Measurements from ENCODE around the gene HEBP2.
"Not testable (repeated sequence)": the region's sequence is repeated elsewhere in the genome, so short reads cannot be mapped to it uniquely, and the experiment has no call there.

The HEBP2 gene

GRCh38 chr6:138424004-138424904 is 20.2 kb downstream of the HEBP2 start:
- no peak for DNase-seq (ENCODE audit: low read depth)

DNA sequence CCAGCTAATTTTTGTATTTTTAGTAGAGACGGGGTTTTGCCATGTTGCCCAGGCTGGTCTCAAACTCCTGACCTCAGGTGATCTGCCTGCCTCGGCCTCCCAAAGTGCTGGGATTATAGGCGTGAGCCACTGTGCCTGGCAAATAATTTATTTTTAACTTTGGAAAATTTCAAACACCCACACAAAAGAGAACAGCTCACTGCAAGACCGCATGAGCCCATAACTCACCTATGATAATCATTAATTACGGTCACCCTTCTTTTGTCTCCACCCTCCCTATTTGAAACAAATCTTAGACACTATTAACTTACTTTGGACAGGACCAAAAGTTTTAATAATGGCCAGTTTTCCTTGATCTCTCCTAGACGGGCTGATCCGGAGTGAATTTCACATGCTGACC is 21.2 kb downstream of the HEBP2 start:
- DNase-seq (ENCODE audit: low read depth): not testable (repeated sequence)

GRCh38 chr6:138426500-138427123 is 22.6 kb downstream of the HEBP2 start:
- DNase-seq (ENCODE audit: low read depth): no peak

DNA sequence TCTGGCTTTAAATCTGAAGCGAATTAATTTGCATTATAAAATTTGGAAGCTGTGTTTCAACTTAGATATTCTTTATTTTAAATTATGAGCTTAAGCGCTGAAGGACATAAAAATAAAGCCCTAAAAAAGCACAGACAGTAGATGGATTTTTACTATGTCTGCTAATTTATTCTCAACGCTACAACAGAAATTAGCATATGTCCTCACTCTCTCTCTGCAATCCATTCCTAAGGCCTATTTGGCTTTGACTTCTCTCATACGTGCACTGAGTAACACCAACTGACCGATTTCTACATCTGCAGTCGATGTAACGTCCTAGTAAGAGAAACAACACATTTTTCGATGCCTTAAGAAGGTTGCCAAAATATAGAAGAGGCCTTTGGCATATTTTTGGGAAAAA is 23.7 kb downstream of the HEBP2 start:
- DNase-seq (ENCODE audit: low read depth): no peak

DNA sequence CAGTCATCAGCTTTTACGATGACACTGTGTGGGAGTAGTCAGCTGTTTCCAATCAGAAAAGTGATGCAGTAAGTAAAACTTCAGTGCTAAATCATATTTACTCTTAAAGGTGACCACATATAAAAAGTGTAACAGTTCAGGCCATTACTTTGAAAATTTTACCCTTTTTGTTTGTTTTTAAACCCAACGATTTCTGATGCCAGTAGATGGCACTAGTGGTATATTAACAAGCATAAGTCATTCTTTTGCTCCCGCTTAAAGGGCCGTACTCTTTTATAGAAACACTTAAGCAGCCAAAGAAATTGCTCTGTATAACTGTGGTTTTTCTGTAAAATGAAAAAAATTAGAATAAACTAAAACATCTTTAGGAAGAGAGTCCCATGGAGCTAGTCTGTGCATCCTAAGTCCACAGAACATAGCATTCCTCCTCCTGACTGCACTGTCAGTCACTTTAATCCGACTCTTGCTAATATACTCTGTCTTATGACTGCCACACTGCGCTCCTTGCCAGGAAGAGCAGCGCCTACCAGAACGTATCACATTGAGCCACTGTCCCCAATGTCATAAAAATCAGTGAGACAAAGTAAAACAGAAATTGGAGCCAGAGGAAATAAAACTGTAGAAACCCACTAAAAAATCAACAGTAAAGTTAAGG is 25.0 kb downstream of the HEBP2 start:
- no peak for DNase-seq (ENCODE audit: low read depth)

- no peak for DNase-seq (ENCODE audit: low read depth)
Measured at GRCh38 chr6:138429761-138430160, 25.7 kb downstream of the HEBP2 start.

- DNase-seq (ENCODE audit: low read depth): no peak
Measured at GRCh38 chr6:138430361-138431145, 26.5 kb downstream of the HEBP2 start.

GRCh38 chr6:138431256-138432062 is 27.4 kb downstream of the HEBP2 start:
- DNase-seq (ENCODE audit: low read depth): no peak

- DNase-seq (ENCODE audit: low read depth): no peak
Measured at GRCh38 chr6:138432063-138432356, 28.0 kb downstream of the HEBP2 start.

DNA sequence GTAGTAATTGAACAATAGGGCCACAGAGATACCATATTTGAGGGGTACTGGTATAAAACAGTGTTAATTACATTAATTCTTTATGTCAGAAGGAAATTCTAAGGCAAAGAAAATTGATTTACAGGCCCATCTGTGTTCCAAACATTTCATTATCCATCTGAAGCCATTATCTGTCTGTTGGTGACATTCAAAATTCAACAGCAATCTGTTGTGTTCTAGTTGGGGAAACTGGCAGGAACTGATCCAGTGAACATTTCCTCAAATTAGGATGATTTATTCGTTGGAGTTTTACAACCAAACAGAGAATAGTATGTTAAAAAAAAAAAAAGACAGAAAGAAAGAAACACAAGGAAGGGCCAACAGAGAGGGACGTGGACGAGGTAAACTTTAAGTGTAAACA is 30.1 kb downstream of the HEBP2 start:
- no peak for DNase-seq (ENCODE audit: low read depth)

GRCh38 chr6:138434925-138435324 is 30.9 kb downstream of the HEBP2 start:
- no peak for DNase-seq (ENCODE audit: low read depth)

DNA sequence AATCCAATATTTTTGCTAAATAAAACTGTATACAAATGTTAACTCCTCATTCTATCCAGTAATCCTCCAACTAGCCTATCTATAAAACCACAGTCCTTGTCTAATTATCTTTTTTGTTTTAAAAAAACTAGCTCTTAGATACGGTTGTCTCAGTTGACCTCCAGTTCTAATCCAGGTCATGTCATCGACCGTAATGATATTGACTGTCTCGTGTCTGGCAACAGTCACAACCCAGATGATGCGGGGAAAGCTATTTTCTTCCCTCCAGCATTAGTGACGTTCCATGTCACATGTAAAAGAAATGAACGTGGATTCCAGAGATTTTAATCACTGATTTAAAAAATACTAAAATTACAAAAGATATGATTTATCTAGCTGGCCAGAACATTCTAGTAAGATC is 35.5 kb downstream of the HEBP2 start:
- no peak for DNase-seq (ENCODE audit: low read depth)

- DNase-seq (ENCODE audit: low read depth): no peak
Measured at GRCh38 chr6:138440296-138440695, 36.3 kb downstream of the HEBP2 start.

- DNase-seq (ENCODE audit: low read depth): no peak
Measured at GRCh38 chr6:138440758-138441357, 36.8 kb downstream of the HEBP2 start.

GRCh38 chr6:138441965-138442364 is 37.9 kb downstream of the HEBP2 start:
- DNase-seq (ENCODE audit: low read depth): no peak

DNA sequence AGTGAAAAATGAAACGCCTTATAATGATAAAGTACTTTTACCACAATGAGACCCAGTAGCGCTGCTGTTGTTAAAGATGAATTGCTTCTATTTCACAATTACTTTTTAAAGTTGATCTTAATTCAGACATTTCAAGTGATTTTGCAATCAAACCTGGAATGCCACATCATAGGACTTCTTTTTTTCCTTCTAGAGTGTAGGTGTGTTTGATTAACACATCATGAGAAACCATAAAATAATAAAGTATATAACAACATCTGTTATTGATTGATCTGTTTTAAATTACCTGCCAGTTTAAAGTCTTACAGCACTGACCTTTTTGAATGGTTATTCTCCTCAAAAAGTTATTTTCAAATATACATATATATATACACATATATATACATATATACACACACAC is 38.6 kb downstream of the HEBP2 start:
- no peak for DNase-seq (ENCODE audit: low read depth)

DNA sequence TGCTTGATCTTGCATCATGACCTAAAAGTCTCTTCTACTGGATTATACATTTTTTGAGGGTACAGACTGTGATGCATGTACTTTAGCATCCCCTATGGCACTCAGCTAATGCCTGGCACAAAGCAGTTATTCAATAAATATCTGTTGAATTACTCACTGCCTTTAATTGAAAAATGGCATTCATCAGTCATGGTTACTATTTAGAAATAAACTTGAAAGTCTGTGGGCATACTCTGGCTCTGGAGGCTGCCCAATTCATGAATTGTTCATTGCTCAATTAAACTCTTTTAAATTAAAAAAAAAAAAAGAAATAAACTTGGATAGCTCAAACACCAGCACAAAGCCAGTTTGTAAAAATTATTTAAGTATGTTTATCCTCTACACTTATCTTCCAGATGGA is 40.0 kb downstream of the HEBP2 start:
- no peak for DNase-seq (ENCODE audit: low read depth)

DNA sequence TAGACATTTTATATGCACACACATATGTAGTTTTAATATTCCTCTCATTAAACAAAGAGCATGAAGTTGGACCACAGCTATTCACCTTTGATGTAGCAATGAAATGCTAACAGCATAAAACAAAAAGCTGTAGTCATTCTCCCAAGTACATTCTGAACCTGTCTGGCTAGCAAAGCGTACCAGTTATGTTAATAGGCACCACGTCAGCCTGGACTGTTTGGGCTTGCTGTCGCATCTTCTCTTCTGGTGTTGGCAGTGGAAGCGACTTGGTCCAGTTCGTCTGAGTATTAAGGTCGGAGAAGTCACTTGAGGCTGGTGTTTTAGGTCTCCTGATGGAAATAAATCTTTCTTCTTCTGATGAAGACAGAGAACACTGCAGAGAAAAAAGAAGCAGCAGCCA is 42.8 kb downstream of the HEBP2 start:
- DNase-seq (ENCODE audit: low read depth): no peak

- DNase-seq (ENCODE audit: low read depth): no peak
Measured at GRCh38 chr6:138450445-138450844, 46.4 kb downstream of the HEBP2 start.

- DNase-seq (ENCODE audit: low read depth): no peak
Measured at GRCh38 chr6:138451043-138451442, 47.0 kb downstream of the HEBP2 start.
